A549 (cell line): ENCODE data around the gene KCTD19.

ENCODE experiments used
- GATA3 ChIP-seq: IDR thresholded peaks from 2 replicates; pipeline ENCODE4 v1.6.1; 2012; ENCODE audit warnings: borderline replicate concordance
- KDM5A ChIP-seq: fragments of 200-600 bp; sonication (generic); IDR thresholded peaks from 2 replicates; pipeline ENCODE4 v1.6.1; 2016; ENCODE audit warnings: antibody characterized with exemption, mild to moderate bottlenecking
- RAD21 ChIP-seq, 2 experiments: fragments of >200 bp in 1 of 2; sonication (Bioruptor Twin) in 1 of 2; formaldehyde crosslinking in 1 of 2; IDR thresholded peaks in 1 of 2; conservative IDR thresholded peaks in 1 of 2; 2 replicates in 1 of 2; 3 replicates in 1 of 2; pipeline ENCODE4 v1.6.1; 2012 to 2018; ENCODE audit warnings: inconsistent platforms in 1 of 2
- TF ChIP-seq, protein P1 (sequence below): fragments of >200 bp; sonication (Bioruptor Twin); formaldehyde crosslinking; IDR thresholded peaks from 3 replicates; pipeline ENCODE4 v1.5.1; 2016
- TF ChIP-seq, protein P2 (sequence below): fragments of 200-600 bp; sonication (generic); IDR thresholded peaks from 2 replicates; pipeline ENCODE4 v1.6.1; 2016; ENCODE audit warnings: antibody characterized with exemption, mild to moderate bottlenecking, moderate library complexity

DNA sequence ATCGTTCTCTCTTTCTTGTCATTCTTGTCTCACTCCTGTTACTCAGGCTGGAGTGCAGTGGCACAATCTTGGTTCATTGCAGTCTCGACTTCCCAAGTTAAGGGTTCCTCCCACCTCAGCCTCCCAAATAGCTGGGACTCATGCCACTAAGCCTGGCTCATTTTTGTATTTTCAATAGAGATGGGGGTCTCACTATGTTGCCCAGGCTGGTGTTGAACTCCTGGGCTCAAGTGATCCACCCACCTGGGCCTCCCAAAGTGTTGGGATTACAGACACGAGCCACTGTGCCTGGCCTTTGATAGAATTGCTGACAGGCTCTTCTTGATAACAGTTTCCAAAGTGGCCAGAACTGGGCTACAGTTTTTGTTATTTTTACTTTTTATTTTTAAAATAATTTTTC, 34.5 kb upstream of the KCTD19 start:
- TF ChIP-seq, protein P1, sequence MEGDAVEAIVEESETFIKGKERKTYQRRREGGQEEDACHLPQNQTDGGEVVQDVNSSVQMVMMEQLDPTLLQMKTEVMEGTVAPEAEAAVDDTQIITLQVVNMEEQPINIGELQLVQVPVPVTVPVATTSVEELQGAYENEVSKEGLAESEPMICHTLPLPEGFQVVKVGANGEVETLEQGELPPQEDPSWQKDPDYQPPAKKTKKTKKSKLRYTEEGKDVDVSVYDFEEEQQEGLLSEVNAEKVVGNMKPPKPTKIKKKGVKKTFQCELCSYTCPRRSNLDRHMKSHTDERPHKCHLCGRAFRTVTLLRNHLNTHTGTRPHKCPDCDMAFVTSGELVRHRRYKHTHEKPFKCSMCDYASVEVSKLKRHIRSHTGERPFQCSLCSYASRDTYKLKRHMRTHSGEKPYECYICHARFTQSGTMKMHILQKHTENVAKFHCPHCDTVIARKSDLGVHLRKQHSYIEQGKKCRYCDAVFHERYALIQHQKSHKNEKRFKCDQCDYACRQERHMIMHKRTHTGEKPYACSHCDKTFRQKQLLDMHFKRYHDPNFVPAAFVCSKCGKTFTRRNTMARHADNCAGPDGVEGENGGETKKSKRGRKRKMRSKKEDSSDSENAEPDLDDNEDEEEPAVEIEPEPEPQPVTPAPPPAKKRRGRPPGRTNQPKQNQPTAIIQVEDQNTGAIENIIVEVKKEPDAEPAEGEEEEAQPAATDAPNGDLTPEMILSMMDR = no peak
- TF ChIP-seq RAD21 (conservative IDR thresholded peaks at IDR 0.05 in 1 of 2, IDR thresholded peaks at IDR 0.05 in 1 of 2) (no peak), GATA3 (no peak), KDM5A (no peak)
- TF ChIP-seq, protein P2, sequence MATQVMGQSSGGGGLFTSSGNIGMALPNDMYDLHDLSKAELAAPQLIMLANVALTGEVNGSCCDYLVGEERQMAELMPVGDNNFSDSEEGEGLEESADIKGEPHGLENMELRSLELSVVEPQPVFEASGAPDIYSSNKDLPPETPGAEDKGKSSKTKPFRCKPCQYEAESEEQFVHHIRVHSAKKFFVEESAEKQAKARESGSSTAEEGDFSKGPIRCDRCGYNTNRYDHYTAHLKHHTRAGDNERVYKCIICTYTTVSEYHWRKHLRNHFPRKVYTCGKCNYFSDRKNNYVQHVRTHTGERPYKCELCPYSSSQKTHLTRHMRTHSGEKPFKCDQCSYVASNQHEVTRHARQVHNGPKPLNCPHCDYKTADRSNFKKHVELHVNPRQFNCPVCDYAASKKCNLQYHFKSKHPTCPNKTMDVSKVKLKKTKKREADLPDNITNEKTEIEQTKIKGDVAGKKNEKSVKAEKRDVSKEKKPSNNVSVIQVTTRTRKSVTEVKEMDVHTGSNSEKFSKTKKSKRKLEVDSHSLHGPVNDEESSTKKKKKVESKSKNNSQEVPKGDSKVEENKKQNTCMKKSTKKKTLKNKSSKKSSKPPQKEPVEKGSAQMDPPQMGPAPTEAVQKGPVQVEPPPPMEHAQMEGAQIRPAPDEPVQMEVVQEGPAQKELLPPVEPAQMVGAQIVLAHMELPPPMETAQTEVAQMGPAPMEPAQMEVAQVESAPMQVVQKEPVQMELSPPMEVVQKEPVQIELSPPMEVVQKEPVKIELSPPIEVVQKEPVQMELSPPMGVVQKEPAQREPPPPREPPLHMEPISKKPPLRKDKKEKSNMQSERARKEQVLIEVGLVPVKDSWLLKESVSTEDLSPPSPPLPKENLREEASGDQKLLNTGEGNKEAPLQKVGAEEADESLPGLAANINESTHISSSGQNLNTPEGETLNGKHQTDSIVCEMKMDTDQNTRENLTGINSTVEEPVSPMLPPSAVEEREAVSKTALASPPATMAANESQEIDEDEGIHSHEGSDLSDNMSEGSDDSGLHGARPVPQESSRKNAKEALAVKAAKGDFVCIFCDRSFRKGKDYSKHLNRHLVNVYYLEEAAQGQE = no peak
